GM19397 (cell line): Measurements from ENCODE around the gene PPA1.
"Not testable (repeated sequence)": the region's sequence is repeated elsewhere in the genome, so short reads cannot be mapped to it uniquely, and the experiment has no call there.

Experiments
- ATAC-seq: cut with Tn5 transposase; IDR thresholded peaks from one replicate; pipeline ENCODE4 v1.9.1; 2021; ENCODE audit warnings: mild to moderate bottlenecking, moderate library complexity; ENCODE audit not compliant: unreplicated experiment

Gene PPA1

DNA sequence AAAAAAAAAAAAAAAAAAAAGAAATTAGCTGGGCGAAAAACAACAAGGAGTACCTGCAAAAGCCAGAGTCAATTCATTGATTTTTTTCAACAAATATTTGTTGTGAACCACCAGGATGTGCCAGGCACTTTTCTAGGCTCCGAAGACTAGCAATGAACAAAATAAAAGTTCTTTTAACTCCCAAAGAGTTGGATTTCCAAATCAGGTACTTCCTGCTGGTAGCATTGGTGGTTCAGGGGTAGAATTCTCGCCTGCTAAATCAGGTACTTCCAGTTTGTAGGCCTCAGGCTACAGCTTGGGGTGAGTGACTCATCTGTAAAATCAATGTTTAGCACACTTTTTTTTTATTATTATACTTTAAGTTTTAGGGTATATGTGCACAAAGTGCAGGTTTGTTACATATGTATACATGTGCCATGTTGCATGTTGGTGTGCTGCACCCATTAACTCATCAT lies 10.9 kb downstream of the PPA1 start:
- ATAC-seq, result no peak

DNA sequence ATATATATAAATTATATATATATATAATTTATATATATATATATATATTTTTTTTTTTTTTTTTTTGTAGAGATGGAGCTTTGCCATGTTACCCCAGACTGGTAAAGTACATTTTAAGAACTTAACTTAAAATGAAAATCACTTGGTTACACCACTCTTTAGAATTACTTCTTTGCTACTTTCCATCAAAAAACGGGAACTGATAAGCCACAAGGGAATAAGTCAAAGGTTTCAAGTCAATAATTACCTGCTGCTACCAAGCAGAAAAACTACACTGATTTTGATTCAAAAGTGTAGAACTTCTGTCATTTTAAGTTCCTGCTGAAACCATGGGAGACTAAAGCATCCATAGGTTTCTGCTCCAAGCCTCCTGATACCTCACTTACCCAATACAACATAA lies 12.2 kb downstream of the PPA1 start:
- no peak for ATAC-seq

DNA sequence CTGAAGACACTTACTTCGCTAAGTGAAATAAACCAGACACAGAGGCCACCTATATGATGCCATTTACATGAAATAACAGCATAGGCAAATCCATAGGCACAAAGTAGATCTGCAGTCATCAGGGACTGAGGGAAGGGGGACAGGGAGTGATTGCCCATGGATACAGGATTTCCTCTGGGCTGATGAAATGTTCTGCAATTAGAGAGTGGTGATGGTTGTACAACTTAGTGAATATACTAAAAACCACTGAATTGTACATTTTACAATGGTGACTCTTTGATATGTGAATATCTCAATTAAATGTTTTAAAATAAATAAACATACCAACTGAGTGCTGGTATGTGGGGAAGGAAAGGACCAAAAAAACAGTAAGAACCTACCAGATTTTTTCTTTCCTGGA lies 20.4 kb downstream of the PPA1 start:
- no peak for ATAC-seq

DNA sequence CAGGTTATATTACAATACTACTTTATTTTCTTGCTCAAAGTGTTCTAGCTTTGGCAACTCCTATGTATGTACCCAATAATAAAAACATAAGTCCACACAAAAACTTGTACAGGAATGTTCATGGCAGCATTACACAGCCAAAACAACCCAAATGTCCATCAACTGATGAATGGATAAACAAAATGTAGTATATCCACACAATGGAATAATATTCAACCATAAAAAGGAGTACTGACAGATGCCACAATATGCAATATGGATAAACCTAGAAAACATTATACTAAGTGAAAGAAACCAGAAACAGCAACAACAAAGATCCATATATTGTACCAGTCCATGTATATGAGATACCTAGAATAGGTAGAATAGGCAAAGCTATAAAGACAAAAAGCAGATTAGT lies 21.0 kb downstream of the PPA1 start:
- no peak for ATAC-seq

DNA sequence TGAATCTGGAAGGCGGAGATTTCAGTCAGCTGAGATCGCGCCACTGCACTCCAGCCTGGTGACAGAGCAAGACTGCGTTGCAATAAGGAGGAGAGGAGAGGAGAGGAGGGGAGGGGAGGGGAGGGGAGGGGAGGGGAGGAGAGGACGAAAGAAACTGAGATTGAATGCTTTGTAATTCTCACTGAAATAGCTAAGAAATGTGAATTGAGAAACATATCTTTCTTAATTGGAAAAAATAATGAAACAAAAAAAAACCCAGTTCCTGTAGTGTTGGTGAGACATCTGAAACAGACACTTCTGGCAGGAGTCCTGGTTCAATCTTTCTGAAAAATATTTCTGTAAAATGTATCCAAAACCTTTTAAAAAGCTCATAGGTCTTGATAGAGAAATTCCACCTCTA lies 26.5 kb downstream of the PPA1 start:
- no peak for ATAC-seq

DNA sequence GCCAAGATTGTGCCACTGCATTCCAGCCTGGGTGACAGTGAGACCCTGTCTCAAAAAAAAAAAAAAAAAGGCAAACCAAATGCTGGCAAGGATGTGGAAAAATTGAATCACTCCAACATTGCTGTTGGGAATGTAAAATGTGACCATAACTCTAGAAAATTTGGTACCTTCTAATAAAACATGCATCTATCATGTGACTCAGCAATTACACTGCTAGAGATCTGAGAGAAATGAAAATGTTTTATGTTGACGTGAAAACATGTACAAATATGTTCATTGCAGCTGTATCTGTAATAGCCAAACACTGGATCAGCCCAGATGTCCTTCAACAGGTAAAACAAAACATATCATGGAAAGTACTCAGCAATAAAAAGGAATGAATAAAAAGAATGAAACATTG lies 32.1 kb downstream of the PPA1 start:
- ATAC-seq, result no peak

DNA sequence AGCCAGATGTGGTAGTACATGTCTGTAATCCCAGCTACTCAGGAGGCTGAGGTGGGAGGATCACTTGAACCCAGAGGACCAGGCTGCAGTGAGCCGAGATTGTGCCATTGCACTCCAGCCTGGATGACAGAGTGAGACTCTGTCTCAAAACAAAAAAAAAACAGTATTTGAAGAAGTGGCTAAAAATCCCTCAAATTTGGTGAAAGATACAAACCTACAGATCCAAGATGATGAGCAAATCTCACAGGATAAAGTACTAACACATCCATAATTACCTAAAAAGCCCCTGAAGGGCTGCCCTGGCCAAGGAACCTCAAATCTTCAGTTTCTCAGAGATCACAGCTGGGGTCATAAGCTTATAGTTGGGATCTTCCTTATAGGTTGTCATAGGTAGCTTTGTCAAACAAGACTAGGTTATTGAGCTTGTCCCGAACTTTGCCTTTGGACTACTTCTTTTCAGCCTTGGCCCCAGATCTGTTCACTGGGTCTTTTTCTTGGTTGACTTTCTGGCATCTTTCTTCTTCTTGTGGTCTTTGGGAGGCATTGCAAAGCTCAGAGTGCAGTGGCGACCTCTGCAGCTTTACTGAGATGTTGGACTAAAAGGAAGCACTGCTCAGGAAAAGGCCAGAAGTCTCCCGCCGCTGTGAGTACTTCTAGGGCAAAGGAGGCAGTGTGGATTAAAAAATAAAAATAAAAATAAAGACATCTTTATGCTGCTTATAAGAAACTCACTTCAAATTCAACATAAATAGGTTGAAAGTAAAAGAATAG lies 34.3 kb downstream of the PPA1 start:
- no peak for ATAC-seq

DNA sequence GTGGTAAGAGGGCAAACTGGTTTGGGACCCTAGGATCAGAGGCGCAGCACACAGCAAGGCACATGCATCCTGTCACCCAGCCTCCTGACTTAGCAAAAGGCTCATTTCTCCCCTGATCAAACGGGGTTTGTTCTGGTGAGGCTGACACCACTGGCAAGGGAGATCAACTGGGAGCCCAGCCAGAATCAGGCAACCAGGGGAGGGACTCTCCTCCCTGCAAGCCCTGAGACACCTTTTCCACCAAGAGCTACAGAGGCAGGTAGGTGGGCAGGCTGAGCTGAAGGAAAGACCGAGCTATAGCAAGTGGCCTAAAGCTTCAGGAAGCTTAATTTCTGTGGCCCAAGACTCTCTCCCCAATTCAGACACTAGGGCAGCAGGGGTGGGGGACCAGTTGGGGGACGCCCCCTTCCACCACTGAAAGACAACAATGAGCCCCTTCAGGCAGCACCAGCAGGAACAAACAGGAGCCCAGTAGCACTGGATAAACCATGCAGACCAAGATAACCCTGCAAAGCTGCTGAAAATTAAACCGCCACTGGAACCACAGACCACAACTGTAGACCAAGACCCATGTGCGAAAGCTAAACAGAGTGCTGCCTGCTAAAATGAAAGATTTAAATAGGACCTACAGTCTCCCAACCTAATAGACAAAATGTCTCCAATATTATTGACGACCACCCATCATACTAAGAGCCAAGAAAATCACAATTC lies 35.8 kb downstream of the PPA1 start:
- no peak for ATAC-seq

DNA sequence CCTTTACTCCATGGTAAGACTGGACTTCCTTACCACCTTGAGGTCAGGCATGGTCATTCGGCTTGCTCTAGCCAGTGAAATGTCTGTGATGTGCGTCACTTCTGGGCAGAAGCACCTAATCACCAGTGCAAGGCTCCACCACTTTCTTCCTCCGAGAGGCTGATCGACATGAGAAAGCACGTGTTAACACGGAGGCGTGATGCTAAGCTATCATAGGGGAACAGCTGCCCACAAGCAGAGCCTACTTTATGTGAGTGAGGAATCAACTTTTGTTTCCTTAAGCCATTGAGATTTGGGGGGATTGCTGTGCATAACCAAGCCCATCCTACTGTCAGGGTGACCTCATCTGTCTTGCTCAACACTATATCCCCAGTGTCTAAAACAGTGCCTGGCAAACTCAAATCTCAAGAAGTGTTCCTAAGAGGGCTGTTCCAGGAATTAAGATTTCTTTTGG lies 39.8 kb downstream of the PPA1 start:
- no peak for ATAC-seq

DNA sequence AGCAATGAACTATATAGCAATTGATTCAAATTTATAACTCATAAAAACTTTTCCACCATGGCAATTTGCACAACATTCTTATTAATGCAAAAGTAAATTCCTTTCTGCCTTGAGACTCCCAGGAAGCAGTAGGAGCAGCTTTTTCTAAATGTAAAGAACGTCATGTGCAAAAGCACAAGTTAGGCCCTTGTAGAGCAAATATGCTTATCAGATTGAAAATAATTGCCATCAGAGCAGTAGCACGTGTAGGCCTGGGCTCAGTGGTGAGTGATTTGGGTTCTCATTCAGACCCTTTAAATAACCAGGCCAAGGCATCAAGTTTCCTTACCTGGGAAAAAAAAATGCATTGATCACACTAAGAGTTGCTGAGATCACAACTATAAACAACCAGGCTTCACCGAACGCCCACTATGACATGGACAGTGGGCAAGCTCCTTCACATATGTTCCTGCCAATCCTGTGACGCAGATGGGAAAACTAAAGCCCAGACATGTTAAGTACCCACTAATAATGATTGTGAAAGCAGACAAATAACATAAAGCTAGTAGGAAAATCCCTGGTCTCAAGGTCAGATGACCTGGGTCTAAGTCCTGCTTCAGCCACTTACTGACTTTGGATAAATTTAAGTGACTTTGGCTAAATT lies 40.8 kb downstream of the PPA1 start:
- ATAC-seq, result no peak

DNA sequence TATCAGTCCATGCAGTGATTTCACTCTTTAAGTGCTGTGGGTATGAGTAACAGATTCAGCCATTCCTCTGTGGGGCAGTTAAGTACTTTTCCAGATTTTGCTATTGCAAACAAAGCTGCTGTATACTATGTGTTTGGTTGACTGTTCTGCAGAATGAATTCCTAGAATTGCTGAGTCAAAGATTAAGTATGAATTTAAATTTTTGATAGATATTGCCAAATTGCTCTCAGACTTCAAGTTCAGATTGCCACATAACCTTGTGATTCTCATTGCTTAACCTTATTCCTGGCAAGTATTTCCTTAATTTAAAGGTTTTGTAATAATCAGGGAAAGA lies 41.3 kb downstream of the PPA1 start:
- ATAC-seq, result no peak

DNA sequence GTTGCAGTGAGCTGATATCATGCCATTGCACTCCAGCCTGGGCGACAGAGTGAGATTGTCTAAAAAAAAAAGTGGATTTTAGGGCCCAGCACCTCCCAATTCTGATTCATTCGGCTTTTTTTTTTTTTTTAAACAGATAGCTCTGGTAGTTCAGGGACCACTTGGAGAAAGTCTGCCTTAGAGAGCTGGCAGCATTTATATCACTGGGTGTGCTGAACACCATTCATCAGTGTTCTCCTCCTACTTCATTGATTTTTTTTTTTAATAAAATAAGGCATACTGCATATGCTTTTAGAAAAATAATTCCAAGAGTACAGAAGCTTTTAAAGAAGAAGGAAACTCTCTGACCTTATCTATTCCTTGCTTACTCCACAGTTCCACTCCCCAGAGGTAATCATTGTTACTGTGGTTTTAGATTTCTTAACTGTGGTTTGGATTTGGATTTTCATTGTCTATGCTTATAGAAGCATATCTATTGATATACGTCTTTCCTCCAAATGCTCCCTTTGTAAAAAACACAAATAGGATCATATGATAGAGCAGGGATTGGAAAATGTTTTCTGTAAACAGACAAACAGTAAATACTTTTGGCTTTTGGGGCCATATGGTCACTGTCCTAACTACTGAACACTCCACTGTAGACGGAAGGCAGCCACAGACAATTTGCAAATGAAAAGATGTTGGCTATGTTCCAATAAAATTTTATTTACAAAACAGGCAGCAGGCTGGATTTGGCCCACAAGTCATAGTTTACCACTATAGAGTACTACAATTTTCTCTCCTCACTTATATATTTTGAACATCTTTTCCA lies 41.9 kb downstream of the PPA1 start:
- no peak for ATAC-seq

DNA sequence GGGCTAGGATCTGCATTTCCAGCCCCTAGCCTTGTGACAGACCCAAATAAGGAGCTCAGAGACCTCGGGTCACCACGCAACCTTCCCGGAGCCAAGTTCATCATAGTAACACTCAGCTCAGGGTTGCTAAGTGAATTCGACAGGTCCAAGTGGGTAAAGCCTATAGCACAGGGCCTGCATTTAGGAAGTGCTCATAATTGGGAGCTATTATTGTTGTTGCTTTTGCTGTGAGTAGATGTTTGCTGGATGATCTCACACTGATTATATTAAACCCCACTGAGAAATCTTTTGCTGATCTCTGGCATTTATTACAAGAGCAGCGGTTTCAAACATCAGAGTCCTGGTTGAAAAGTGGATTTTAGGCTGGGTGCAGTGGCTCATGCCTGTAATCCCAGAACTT lies 42.6 kb downstream of the PPA1 start:
- ATAC-seq, result no peak

DNA sequence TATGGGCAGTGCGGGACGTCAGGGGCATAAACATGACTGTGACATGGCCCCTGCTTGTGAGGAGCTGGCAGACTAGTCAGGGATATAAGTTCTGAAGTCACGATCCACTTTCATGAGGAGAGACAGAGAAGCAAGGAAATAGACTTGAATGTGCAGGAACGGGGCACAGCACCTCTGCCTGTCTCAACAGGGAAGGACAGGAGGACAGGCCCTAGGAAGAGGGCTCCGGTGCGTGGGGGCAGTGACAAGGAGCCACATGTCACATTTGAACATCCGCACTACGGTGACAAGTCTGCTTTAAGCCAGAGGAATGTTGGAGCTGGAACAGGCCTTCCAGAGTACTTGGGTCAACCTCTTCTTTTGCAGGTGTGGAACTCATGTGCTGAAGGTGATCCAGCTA lies 43.1 kb downstream of the PPA1 start:
- ATAC-seq, result no peak

DNA sequence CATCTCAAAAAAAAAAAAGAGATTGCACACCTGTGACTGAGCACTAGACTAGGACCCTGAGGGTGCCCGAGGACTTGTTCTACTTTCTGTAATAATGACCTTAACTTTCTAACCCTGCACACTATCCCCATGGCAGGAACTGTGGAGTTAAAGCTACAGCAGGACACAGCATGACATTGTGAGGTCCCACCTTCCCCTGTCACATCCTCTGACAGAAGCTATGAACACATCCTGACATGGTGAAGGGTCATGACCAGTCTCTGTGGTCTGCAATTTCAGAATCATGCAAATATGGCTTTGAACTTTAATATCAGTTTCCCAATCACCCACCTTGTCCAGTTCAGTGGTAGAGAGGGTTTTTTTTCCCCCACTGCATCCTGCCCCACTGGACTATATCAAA lies 44.5 kb downstream of the PPA1 start:
- ATAC-seq, result no peak

DNA sequence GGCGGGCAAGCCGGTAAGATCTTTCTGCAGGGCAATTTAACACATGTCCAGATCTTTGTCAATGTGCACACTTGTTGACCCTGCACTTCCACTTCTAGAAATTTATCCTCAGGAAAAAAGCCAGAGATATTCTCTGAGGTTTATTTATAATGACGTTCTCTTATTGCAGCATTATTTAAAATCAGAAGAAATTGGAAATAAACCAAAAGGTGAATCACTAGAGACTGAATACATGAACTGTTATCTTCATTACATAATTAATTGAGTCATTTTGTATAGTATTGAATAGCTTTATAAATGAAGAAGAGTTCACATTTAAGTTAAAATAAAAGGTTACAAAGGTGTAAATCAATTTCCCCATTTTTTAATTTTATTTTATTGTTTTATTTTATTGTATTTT lies 46.7 kb downstream of the PPA1 start:
- ATAC-seq, result no peak

DNA sequence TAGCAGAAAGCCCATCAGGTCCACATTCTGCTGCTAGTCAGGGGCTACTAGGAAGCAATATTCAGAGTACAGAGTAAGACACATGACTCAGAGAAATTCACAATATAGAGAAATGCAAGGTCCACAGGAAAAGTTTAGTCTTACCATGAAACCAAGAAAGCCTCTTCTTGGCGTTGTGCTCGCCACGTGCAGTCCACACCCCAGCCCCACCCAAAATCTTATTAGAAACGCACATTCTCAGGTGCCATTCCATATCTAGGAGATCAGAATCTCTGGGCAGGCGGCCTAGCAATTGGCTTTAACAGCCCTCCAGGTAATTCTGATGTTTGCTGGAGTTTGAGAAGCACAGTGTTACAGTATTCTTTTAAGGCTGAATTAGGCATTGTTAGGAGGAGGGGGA lies 47.1 kb downstream of the PPA1 start:
- ATAC-seq, result no peak

DNA sequence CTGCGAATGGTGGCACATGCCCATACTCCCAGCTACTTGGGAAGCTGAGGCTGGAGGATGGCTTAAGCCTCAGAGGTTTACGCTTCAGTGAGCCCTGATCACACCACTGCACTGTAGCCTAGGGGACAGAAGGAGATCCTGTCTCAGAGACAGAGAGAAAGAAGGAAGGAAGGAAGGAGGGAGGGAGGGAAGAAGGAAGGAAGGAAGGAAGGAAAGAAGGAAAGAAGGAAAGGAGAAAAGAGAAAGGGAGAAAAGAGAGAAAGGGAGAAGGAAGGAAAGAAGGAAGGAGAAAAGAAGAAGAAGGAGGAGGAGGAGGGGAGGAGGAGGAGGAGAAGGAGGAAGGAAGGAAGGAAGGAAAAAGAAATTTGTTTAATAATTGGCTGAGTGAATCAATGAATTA lies 49.9 kb downstream of the PPA1 start:
- no peak for ATAC-seq

DNA sequence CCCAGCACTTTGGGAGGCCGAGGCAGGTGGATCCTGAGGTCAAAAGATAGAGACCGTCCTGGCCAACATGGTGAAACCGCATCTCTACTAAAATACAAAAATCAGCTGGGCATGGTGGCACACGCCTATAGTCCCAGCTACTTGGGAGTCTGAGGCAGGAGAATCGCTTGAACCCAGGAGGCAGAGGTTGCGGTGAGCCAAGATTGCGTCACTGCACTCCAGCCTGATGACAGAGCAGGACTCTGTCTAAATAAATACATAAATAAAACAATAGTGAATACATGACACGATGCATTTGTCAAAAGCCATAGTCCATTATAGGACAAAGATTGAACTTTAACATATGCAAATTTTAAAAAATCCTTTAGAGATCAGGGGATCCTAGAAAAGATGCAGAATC lies 54.0 kb downstream of the PPA1 start:
- ATAC-seq, result not testable (repeated sequence)

DNA sequence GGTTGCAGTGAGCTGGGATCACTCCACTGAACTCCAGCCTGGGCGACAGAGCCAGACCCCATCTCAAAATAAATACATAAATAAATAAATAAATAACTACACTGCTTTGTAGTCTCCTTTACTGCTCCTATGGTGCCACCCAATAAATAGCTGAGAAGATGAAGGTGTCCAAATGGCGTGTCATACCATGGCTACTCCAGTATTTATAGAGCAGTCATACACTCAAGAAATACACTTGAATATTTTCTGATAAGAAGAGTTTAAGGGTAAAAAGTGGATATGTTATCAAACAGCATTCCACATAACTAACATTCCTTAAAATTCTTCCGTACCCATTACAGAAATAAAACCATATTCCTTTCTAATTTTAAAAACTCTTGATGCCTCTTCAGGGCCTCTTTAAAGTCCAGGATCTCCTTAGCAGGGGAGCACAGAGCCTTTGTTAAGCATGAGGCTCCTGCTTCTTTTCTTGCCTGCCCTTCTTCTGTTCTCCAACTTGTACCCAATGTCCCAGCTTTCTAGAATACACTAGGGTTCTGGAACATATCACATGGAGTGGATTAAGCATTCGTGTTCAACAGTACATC lies 55.0 kb downstream of the PPA1 start:
- no peak for ATAC-seq

DNA sequence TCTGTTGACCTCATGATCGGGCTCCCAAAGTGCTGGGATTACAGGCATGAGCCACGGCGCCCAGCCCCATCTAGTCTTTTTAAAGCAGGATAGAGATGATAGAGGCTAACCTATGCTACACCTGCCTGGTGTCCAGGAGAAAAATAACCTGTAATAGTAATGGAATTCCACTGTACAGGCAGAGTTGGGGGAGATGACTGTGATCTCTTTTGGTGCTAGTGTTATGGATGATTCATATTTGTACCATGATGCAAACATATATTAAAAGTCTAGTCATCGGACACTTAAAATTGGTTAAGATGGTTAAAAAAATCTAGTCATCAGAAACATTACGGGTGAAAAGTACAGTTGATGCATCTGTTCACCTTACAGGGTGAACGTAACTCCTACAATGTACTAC lies 56.8 kb downstream of the PPA1 start:
- no peak for ATAC-seq
